Esophagus squamous epithelium (tissue), 4 donors: ENCODE results near the gene ARL4D.

Experiments used
- CTCF ChIP-seq, 6 experiments: fragments of 450-650 bp in 4 of 6; fragments of 200-600 bp in 2 of 6; sonication (generic) in 2 of 6; IDR thresholded peaks; one replicate each; pipeline ENCODE4 v1.5.1; 2016 to 2019; ENCODE audit warnings: antibody characterized with exemption in 6 of 6, mild to moderate bottlenecking in 4 of 6, moderate library complexity in 4 of 6
- POLR2A ChIP-seq, 4 donors: fragments of 450-650 bp; IDR thresholded peaks; one replicate each; pipeline ENCODE4 v1.6.1; 2017; ENCODE audit warnings: antibody characterized with exemption in 4 of 4, mild to moderate bottlenecking in 4 of 4, moderate library complexity in 3 of 4

DNA sequence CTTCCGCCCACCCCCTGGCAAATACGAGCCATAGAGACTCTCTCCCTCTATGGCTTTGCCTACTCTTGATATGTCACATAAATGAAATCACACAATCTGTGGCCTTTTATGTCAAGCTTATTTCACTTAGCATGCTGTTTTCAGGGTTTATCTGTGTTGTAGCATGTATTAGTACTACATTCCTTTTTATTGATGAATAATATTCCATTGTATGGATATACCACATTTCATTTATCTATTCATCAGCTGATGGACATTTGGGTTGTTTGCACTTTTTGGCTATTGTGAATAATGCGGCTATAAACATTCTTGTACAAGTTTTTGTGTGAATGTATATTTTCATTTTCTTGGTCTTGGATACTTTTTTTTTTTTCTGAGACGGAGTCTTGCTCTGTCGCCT, 48.0 kb downstream of the ARL4D start:
- no peak for TF ChIP-seq CTCF (IDR thresholded peaks at IDR 0.05)
- no peak for TF ChIP-seq POLR2A (IDR thresholded peaks at IDR 0.05)
